B cell (primary cell): ENCODE measurements around the gene GUCA2A. TPM values are rescaled to one million over a fixed set of nuclear protein-coding genes. Genes with fewer than 3 reads are reported as not detected.

ENCODE experiments used
- ATAC-seq: fragments of 200-7000 bp; cut with Tn5 transposase; one replicate; pipeline ENCODE4 v1.10.0; 2021; ENCODE audit warnings: low read depth, mild to moderate bottlenecking, moderate number of reproducible peaks, moderate library complexity
- CTCF ChIA-PET: fragments of 350-600 bp; sonication (Branson Sonifier 250); formaldehyde crosslinking; loops from one replicate; lab custom pipeline; 2021; ENCODE audit warnings: antibody characterized with exemption, inconsistent platforms; lab: Charles Lee
- POLR2A ChIA-PET: fragments of 350-600 bp; sonication (Branson Sonifier 250); formaldehyde crosslinking; loops from one replicate; lab custom pipeline; 2021; ENCODE audit warnings: antibody characterized with exemption; lab: Charles Lee
- DNase-seq: peaks from one replicate; pipeline ENCODE4 v3.0.0; 2013
- H2AFZ ChIP-seq: 2 replicates; pipeline ENCODE4 v1.6.1; 2012; ENCODE audit warnings: mild to moderate bottlenecking, low read depth, low read length; ENCODE audit not compliant: insufficient read depth, poor library complexity, severe bottlenecking
- H3K27ac ChIP-seq, 2 donors: 1 replicate in 1 of 2; 2 replicates in 1 of 2; pipeline ENCODE4 v1.5.1; 2012 to 2013; ENCODE audit warnings: low read length in 2 of 2, mild to moderate bottlenecking in 2 of 2, moderate library complexity in 1 of 2
- H3K27me3 ChIP-seq, 4 experiments: fragments of 200-600 bp in 1 of 4; sonication (generic) in 1 of 4; replicated peaks in 1 of 4; 1 replicate in 2 of 4; 2 replicates in 2 of 4; pipeline versions ENCODE4 v1.6.1 to v1.7.0; 2013 to 2016; ENCODE audit warnings: low read length in 3 of 4, mild to moderate bottlenecking in 2 of 4, mixed read lengths in 1 of 4, moderate library complexity in 1 of 4; ENCODE audit not compliant: insufficient read depth in 4 of 4, control insufficient read depth in 3 of 4; ENCODE audit errors: control extremely low read depth in 1 of 4
- H3K36me3 ChIP-seq, 2 experiments: replicated peaks in 1 of 2; 1 replicate in 1 of 2; 2 replicates in 1 of 2; pipeline versions ENCODE4 v1.6.1 to v1.7.1; 2013; ENCODE audit warnings: low read length in 1 of 2; ENCODE audit not compliant: insufficient read depth in 2 of 2, control insufficient read depth in 1 of 2; ENCODE audit errors: control extremely low read depth in 1 of 2, extremely low read depth in 1 of 2
- H3K4me1 ChIP-seq, 2 donors: fragments of 200-600 bp in 1 of 2; sonication (generic) in 1 of 2; 1 replicate in 1 of 2; 2 replicates in 1 of 2; pipeline versions ENCODE4 v1.5.1 to v1.6.1; 2013 to 2017; ENCODE audit warnings: low read length in 2 of 2; ENCODE audit not compliant: control insufficient read depth in 2 of 2, insufficient read depth in 2 of 2
- H3K4me2 ChIP-seq: replicated peaks from 2 replicates; pipeline ENCODE3; 2012; ENCODE audit warnings: mild to moderate bottlenecking, low read depth, low read length; ENCODE audit not compliant: poor library complexity, severe bottlenecking
- H3K4me3 ChIP-seq, 5 experiments: fragments of 200-600 bp in 1 of 5; sonication (generic) in 1 of 5; 1 replicate in 3 of 5; 2 replicates in 2 of 5; pipeline versions ENCODE4 v1.5.1 to v1.7.0; 2011 to 2016; ENCODE audit warnings: low read length in 4 of 5, mild to moderate bottlenecking in 4 of 5, low read depth in 2 of 5, control low read depth in 1 of 5, moderate library complexity in 1 of 5; ENCODE audit not compliant: insufficient read depth in 1 of 5; ENCODE audit errors: control extremely low read depth in 1 of 5, extremely low read depth in 1 of 5
- H3K79me2 ChIP-seq: fragments of 200-600 bp; sonication (generic); one replicate; pipeline ENCODE4 v1.6.0; 2016; ENCODE audit warnings: low read length; ENCODE audit not compliant: control insufficient read depth, insufficient read depth
- H3K9ac ChIP-seq: fragments of 200-600 bp; sonication (generic); 2 replicates; pipeline ENCODE4 v1.6.1; 2017; ENCODE audit warnings: mild to moderate bottlenecking, low read length, moderate library complexity
- H3K9me3 ChIP-seq, 3 donors: one replicate each; pipeline versions ENCODE4 v1.6.1 to v1.7.1; 2013; ENCODE audit warnings: low read length in 2 of 3; ENCODE audit not compliant: control insufficient read depth in 2 of 3, insufficient read depth in 1 of 3; ENCODE audit errors: control extremely low read depth in 1 of 3
- H4K20me1 ChIP-seq: 2 replicates; pipeline ENCODE4 v1.6.0; 2012; ENCODE audit warnings: mild to moderate bottlenecking, low read length; ENCODE audit not compliant: insufficient read depth, control insufficient read depth, poor library complexity, severe bottlenecking
- H3K27ac Mint-ChIP-seq: one replicate; pipeline ENCODE4 v1.8.0; 2021; ENCODE audit warnings: mixed read lengths
- H3K27me3 Mint-ChIP-seq: one replicate; pipeline ENCODE4 v1.8.0; 2021; ENCODE audit warnings: mixed read lengths
- H3K4me1 Mint-ChIP-seq: one replicate; pipeline ENCODE4 v1.8.0; 2021; ENCODE audit warnings: mixed read lengths
- H3K4me3 Mint-ChIP-seq: one replicate; pipeline ENCODE4 v1.8.0; 2021; ENCODE audit warnings: mixed read lengths
- H3K9me3 Mint-ChIP-seq: one replicate; pipeline ENCODE4 v1.8.0; 2022; ENCODE audit warnings: mixed read lengths; ENCODE audit not compliant: insufficient read depth
- EZH2 ChIP-seq: IDR thresholded peaks from 2 replicates; pipeline ENCODE4 v1.6.1; 2012; ENCODE audit warnings: borderline replicate concordance, low read depth, mild to moderate bottlenecking, moderate library complexity, low read length; ENCODE audit not compliant: insufficient read depth, poor library complexity, severe bottlenecking
- WGBS: methylation state at CpG from one replicate; pipeline ENCODE4 v1.1.5; 2013; ENCODE audit warnings: missing lambda C conversion rate; ENCODE audit not compliant: insufficient coverage; 5-methylcytosine and 5-hydroxymethylcytosine counted together
- intact Hi-C: fragments of 100-400 bp; cut with micrococcal nuclease; formaldehyde crosslinking; loops from one replicate; pipeline ENCODE4 v1.10.0; 2022
- polyA plus RNA-seq: library from polyadenylated mRNA; depleted of rRNA; stranded (reverse); fragments of >200 nt; gene quantifications from 2 replicates; pipeline ENCODE4 v1.2.3, GENCODE V29; 2012
- total RNA-seq, 2 donors: library from RNA; stranded (reverse); fragments of 120-200 nt in 1 of 2; gene quantifications; 1 replicate in 1 of 2; 2 replicates in 1 of 2; pipeline versions ENCODE4 v1.2.3 to v1.2.4, GENCODE V29; 2013 to 2022
- TF ChIP-seq, protein P1 (sequence below): fragments of 200-600 bp; IDR thresholded peaks from one replicate; pipeline ENCODE4 v1.8.0; 2022; ENCODE audit warnings: antibody characterized with exemption, mild to moderate bottlenecking

GUCA2A gene
- total and polyA plus RNA-seq, 2 donors (not counting 1 experiment from before 2014, with no cell fraction given): not detected

DNA sequence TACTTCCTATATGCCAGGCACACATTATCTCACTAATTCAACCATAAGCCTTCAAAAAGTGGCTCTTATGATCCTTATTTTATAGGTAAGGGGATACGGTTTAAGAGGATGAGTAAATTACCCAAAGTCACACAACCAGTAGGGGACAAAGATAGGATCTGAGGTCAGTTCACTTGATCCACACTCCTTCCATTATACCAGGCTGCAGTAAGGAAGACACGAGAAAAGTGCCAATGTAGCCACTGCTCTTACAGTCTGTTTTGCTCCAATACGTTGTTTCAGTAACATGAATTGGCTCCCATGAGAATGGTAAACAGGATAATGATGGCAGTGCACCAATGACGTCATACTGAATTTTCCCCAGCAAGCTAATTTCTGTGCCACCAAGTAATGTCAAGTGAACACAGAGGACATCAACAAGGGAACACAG, 15.4 kb upstream of the GUCA2A start:
- peaks cover 9 to 25% of the 10 kb centered on the region in 2 experiments for H3K36me3 ChIP-seq
- Mint-ChIP-seq H3K4me3 (no peak overlapping the region), H3K27me3 (no peaks in the 10 kb centered on the region), H3K9me3 (no peaks in the 10 kb centered on the region), H3K27ac (no peak overlapping the region), H3K4me1 (no peaks in the 10 kb centered on the region)
- H3K4me3 ChIP-seq: no peak overlapping the region
- no peak for ATAC-seq
- no peaks in the 10 kb centered on the region for H3K27me3 ChIP-seq
- no peak overlapping the region for H3K4me2 ChIP-seq
- POLR2A ChIA-PET: no interaction called here
- DNase-seq: no peak
- H2AFZ ChIP-seq: no peak overlapping the region
- no peak overlapping the region for H3K9ac ChIP-seq
- H4K20me1 ChIP-seq: no peaks in the 10 kb centered on the region
- 90% methylated on average over 3 of the region's 4 CpGs for WGBS
- H3K9me3 ChIP-seq: no peaks in the 10 kb centered on the region
- TF ChIP-seq EZH2: no peak
- TF ChIP-seq, protein P1, sequence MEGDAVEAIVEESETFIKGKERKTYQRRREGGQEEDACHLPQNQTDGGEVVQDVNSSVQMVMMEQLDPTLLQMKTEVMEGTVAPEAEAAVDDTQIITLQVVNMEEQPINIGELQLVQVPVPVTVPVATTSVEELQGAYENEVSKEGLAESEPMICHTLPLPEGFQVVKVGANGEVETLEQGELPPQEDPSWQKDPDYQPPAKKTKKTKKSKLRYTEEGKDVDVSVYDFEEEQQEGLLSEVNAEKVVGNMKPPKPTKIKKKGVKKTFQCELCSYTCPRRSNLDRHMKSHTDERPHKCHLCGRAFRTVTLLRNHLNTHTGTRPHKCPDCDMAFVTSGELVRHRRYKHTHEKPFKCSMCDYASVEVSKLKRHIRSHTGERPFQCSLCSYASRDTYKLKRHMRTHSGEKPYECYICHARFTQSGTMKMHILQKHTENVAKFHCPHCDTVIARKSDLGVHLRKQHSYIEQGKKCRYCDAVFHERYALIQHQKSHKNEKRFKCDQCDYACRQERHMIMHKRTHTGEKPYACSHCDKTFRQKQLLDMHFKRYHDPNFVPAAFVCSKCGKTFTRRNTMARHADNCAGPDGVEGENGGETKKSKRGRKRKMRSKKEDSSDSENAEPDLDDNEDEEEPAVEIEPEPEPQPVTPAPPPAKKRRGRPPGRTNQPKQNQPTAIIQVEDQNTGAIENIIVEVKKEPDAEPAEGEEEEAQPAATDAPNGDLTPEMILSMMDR: no peak
- H3K79me2 ChIP-seq: no peaks in the 10 kb centered on the region
- no peak overlapping the region for H3K27ac ChIP-seq
- CTCF ChIA-PET: no interaction called here
- no peaks in the 10 kb centered on the region for H3K4me1 ChIP-seq
- intact Hi-C loops: no loop called here

DNA sequence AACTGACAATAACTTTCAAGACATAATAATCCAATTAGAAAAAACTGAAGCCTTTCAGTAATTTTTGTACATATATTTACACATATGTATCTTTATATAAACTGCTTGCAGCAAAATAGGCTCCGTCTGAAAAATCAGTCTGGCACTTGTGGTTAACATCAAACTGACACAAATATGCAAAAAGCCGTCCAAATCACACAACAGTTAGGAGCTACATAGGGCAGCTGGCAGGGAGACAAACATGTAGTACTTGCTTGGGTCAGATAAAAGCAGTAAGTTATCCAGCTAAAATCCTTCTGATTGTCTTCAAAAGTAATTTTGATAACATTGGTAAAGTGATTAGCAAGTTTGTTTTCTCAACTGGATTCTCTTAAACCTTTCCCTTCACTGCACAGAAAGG, 14.7 kb upstream of the GUCA2A start:
- no peak overlapping the region for H3K4me2 ChIP-seq
- no peaks in the 10 kb centered on the region for H4K20me1 ChIP-seq
- DNase-seq: no peak
- ChIA-PET CTCF (interaction anchor here (0.6 kb wide), 1 partner anchor 896 kb away, joined by 3 read pairs; no protein-coding TSS in a partner anchor), POLR2A (no interaction called here)
- no peaks in the 10 kb centered on the region for H3K27me3 ChIP-seq
- H3K4me3 ChIP-seq: no peak overlapping the region
- Mint-ChIP-seq H3K27ac (no peak overlapping the region), H3K4me3 (no peak overlapping the region), H3K4me1 (no peaks in the 10 kb centered on the region), H3K27me3 (no peaks in the 10 kb centered on the region), H3K9me3 (no peaks in the 10 kb centered on the region)
- H2AFZ ChIP-seq: no peak overlapping the region
- TF ChIP-seq EZH2: no peak
- TF ChIP-seq, protein P1: no peak
- H3K9ac ChIP-seq: no peak overlapping the region
- 20% methylated on average over 2 of the region's 2 CpGs for WGBS
- no peak for ATAC-seq
- H3K27ac ChIP-seq: no peak overlapping the region
- no peaks in the 10 kb centered on the region for H3K9me3 ChIP-seq
- no peaks in the 10 kb centered on the region for H3K4me1 ChIP-seq
- intact Hi-C loops: no loop called here
- no peaks in the 10 kb centered on the region for H3K79me2 ChIP-seq
- H3K36me3 ChIP-seq: peaks cover 9 to 25% of the 10 kb centered on the region in 2 experiments
